C1 segment of cervical spinal cord (tissue), 14 donors: ENCODE measurements around the gene MALRD1.

Source experiments
- DNase-seq, 14 donors: peaks; one replicate each; lab custom pipeline; 2025; lab: John Stamatoyannopoulos, UW

Gene MALRD1

GRCh38 chr10:19638896-19639233, 590.3 kb downstream of the MALRD1 start:
- DNase-seq = no peak

GRCh38 chr10:19640566-19641263, 592.1 kb downstream of the MALRD1 start:
- no peak for DNase-seq

GRCh38 chr10:19651549-19651948, 602.9 kb downstream of the MALRD1 start:
- no peak for DNase-seq

- no peak for DNase-seq
These were observed 604.1 kb downstream of the MALRD1 start for GRCh38 chr10:19652750-19653149.

- DNase-seq = no peak
These were observed 605.3 kb downstream of the MALRD1 start for GRCh38 chr10:19653931-19654330.

GRCh38 chr10:19654576-19654975, 606.0 kb downstream of the MALRD1 start:
- no peak for DNase-seq

GRCh38 chr10:19656420-19657042, 607.9 kb downstream of the MALRD1 start:
- DNase-seq = no peak

GRCh38 chr10:19658131-19658530, 609.5 kb downstream of the MALRD1 start:
- no peak for DNase-seq

GRCh38 chr10:19658622-19659233, 610.1 kb downstream of the MALRD1 start:
- DNase-seq = no peak

GRCh38 chr10:19659920-19660655, 611.5 kb downstream of the MALRD1 start:
- DNase-seq = no peak

- no peak for DNase-seq
These were observed 614.7 kb downstream of the MALRD1 start for GRCh38 chr10:19663344-19663743.

GRCh38 chr10:19668116-19668515, 619.5 kb downstream of the MALRD1 start:
- no peak for DNase-seq

- DNase-seq = no peak
These were observed 627.5 kb downstream of the MALRD1 start for GRCh38 chr10:19676063-19676462.

- DNase-seq = no peak
These were observed 634.8 kb downstream of the MALRD1 start for GRCh38 chr10:19683356-19683755.

GRCh38 chr10:19683960-19684359, 635.4 kb downstream of the MALRD1 start:
- no peak for DNase-seq

GRCh38 chr10:19688344-19688743, 639.7 kb downstream of the MALRD1 start:
- DNase-seq = no peak

- no peak for DNase-seq
These were observed 640.6 kb downstream of the MALRD1 start for GRCh38 chr10:19689231-19689630.

GRCh38 chr10:19699299-19699698, 650.7 kb downstream of the MALRD1 start:
- no peak for DNase-seq

- DNase-seq = no peak
These were observed 652.9 kb downstream of the MALRD1 start for GRCh38 chr10:19701427-19702052.

GRCh38 chr10:19702215-19702614, 653.6 kb downstream of the MALRD1 start:
- DNase-seq = no peak

GRCh38 chr10:19704544-19704943, 655.9 kb downstream of the MALRD1 start:
- DNase-seq = no peak

GRCh38 chr10:19705250-19705649, 656.6 kb downstream of the MALRD1 start:
- no peak for DNase-seq
